Stimulated activated naive CD4-positive, alpha-beta T cell treated with Interleukin-2 at 50 U/mL for 16 hours (primary cell): ENCODE measurements around the gene LAMA1.
"Not testable (repeated sequence)": the region's sequence is repeated elsewhere in the genome, so short reads cannot be mapped to it uniquely, and the experiment has no call there.

ENCODE experiments used
- DNase-seq: peaks from one replicate; lab custom pipeline; 2025; lab: John Stamatoyannopoulos, UW

LAMA1 gene

DNA sequence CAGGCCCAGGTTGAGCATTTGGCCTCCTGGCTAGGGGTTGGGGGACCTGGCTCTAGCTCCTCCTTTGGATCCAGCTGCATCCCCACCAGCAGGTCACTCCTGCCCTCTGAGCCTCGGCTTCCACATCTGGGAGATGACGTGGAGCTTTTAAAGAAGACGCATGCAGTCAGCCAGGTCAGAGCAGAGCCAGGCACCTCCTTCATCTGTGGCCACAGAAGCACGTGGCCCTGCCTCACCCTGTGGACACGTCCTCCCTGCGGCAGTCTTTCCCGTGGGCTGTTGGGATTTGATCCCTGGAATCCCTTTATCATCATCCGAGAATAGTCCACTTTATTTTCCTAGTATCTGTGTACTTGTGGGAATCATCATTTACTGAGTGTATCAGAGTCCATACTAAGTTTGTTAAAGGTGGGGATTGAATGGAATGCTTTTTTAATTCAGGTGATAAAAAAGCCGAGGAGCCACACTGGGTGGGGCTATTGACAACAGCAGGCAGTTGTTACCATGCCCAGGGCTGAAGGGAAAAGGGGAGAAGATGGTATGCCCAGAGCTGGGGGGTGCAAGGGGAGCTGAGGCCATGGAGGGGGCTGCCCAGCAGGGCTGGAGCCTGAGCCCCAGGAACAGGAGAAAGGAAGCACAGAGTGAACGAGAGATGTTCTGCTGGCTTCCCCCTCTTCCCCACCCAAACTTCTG is 170.1 kb downstream of the LAMA1 start:
- no peak for DNase-seq

DNA sequence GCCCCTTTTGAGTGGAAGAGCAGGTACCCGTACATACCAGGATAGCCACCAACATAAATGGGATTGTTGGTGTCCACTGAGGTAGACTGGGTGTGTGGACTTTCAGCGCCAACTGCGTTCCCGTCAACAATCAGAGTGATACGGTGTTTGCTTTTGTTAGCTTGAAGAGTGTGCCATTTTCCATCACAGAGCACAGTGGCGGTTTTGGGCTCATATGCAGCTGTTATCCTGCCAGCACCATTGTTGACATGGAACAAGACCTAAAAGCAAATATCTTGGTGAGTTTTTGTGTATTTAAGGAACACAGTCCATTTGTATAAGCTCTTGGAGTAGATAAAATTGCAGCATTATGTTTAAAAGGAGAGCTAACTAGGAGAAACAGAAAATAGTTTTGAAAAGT is 174.5 kb downstream of the LAMA1 start:
- DNase-seq: no peak

- DNase-seq: no peak
Measured at GRCh38 chr18:6942742-6943141, 174.9 kb downstream of the LAMA1 start.

GRCh38 chr18:6941996-6942395 is 175.6 kb downstream of the LAMA1 start:
- no peak for DNase-seq

GRCh38 chr18:6940451-6940850 is 177.1 kb downstream of the LAMA1 start:
- DNase-seq: no peak

DNA sequence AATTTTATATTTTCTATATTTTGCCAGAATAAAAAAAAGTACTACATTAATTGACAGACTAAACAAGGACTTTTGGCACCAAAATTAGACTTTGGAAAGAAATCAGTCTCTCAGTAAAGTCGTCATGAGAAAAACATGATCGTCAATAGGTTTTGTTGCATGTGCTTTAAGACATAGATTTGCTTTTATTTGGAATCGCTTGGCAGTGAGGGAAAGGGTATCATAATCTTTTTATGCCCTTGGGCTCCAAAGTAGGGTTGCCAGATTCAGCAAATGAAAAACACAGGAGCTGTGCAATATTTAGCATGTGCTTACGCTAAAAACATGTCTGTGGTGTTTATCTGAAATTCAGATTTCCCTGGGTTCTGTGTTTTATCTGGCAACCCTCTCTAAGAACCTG is 177.6 kb downstream of the LAMA1 start:
- no peak for DNase-seq

GRCh38 chr18:6938403-6938802 is 179.2 kb downstream of the LAMA1 start:
- not testable (repeated sequence) for DNase-seq

DNA sequence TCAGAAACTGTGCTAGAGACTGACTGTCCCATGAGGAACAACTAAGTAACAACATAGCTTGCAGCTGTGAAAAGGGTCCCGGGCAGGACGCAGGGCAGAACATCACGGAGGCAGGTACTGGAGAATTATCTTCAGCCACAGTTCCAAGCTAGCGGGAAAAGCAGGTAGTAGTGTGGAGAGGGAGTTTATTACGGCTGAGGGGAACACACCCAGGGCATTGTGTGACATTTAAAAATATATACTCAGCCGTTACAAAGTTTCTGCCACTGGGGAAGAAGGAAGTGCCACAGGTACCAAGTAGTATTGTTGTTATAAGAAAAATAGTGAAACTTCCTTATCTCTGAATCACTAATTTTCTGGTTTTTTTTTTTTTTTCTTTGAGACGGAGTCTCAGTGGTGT is 179.6 kb downstream of the LAMA1 start:
- DNase-seq: no peak

GRCh38 chr18:6934859-6935258 is 182.7 kb downstream of the LAMA1 start:
- no peak for DNase-seq

DNA sequence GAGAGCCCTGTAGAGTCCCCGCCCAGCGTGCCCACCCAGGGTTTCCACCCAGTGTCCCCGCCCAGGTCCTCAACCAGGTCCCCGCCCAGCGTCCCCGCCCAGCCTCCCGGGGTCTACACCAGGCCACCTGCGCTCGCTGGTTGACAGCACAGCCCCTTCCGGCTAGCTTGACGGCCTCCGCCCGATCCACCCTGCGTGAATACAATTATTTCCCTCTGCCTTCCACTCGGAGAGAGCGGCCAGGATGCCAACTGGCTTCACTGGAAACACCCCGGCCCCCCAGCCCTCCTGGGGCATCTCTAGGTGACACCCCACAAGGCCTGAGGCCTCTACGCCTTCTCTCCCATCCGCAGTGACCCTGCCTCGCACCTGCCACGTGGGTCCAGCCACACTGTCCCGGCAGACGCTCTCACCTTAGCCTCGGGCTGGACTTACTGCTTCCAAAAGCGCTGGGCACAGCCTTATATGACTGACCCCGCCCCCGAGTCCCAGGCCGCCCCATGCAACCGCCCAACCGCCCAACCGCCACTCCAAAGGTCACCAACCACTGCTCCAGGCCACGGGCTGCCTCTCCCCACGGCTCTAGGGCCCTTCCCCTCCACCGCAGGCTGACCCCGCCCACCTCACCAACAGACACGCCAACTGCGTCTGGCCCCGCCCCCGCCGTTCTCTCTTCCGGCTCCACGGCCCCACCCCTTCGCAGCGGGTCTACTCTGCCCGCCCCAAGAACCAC is 188.1 kb downstream of the LAMA1 start:
- no peak for DNase-seq

DNA sequence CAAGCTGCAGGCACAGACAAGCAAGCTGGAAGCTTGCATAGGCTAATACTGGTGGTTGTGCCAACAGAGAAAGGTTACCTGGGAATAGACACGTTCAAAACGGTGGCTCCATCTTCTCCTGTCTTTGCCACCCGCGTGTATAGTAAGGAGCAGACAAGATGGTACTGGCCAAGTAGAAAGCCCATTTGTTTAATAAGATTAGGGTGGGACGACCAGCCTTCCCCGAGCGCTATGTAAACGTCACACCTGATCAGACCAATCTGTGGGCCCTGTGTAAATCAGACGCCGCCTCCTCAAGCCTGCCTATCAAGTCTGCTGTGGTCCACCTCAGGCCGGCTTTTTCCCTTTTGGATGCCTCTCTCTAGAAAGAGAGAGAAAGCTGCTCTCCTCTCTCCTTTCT is 189.2 kb downstream of the LAMA1 start:
- DNase-seq: no peak

- DNase-seq: no peak
Measured at GRCh38 chr18:6927153-6927552, 190.4 kb downstream of the LAMA1 start.

GRCh38 chr18:6923220-6923619 is 194.4 kb downstream of the LAMA1 start:
- DNase-seq: no peak

DNA sequence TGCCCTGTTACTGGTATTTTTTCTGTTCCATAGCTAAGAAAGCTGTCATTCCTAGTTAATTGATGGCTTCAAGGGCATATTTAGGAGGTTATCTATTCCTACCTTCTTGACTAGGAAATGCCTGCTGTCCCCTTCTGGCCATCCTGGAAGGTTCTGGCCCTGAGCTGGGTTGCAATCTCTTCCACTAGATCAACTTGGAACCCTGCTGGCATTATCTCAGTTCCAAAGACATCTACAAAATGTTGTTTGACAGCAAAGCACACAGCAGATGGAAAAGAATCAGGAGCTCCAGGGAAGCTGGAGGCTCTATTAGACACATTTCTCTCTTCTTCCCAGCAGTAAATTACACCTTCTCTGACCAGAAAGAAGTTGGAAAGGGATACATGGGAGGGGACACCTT is 196.0 kb downstream of the LAMA1 start:
- DNase-seq: no peak

DNA sequence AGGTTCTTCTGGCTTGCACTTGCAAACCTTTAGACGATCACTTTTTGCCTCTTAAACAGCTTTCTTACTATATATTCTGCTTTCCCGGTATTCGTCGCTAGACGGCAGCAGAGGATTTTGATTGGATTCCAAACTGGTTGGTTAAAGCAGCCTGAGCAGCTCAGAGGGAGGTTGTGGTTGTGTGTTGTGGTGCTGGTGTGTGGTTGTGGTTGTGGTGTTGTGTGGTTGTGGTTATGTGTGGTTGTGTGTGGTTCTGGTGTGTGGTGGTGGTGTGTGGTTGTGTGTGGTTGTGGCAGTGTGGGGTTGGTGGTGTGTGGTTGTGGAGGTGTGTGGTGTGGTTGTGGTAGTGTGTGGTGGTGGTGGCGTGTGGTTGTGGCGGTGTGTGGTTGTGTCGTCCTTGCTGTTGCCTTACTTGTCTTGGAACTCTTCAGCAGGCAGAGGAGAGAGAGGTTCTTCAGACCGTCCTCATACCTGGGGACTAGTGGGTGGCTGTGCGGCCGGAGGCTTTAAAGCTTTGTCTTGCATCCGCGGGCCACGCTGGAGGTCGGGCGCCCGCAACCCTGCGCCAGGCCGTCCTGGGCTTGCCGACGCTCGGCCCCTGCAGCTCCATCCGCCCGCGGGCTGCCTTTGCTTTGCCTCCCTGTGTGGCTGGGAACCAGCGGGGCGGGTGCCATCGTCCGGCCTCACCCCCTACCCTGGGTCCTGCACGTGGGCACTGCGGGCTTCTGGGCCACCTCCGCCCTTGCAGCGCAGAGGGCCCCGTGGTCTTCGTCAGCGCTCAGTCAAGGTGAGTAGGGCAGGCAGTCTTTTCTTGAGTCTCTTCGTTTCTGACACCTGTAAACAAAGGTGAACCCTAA is 197.3 kb downstream of the LAMA1 start:
- no peak for DNase-seq

- no peak for DNase-seq
Measured at GRCh38 chr18:6917072-6917471, 200.5 kb downstream of the LAMA1 start.

DNA sequence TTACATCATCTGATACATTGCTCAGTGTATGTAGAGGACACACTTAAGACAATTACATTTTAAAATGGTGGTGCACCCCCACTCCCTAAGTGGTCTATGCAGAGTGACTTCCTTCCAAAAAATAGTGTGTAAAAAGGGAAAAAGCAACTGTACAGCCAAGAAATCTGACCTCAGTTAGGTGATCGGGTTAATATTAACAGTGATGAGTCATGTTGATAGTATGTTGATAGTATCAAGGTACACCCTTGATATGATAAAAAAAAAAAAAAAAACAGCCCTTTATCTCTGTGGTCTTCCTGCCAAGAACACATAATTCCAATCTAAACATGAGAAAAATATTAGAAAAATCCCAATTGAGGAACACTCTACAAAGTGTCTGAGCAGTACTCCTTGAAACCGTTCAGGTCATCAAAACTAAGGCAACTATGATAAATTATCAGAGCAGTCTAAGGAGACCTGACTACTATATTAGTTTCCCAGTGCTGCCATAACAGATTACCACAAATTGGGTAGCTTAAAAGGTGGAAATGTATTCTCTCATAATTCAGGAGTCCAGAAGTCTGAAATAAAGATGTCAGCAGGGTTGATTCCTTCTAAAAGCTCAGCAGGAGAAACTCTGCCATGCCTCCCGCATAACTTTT is 216.2 kb downstream of the LAMA1 start:
- DNase-seq: no peak

GRCh38 chr18:6891788-6892187 is 225.8 kb downstream of the LAMA1 start:
- DNase-seq: no peak
